NCI-H128 (cell line): ENCODE measurements around the gene DOP1A.

Experiments
- DNase-seq: peaks from one replicate; lab custom pipeline; 2025; ENCODE audit not compliant: unreplicated experiment; lab: John Stamatoyannopoulos, UW

DOP1A gene

GRCh38 chr6:83073615-83074014, 6.1 kb downstream of the DOP1A start:
- DNase-seq = no peak

- no peak for DNase-seq
Measured at GRCh38 chr6:83083476-83083875, 16.0 kb downstream of the DOP1A start.

GRCh38 chr6:83086751-83087150, 19.3 kb downstream of the DOP1A start:
- no peak for DNase-seq

GRCh38 chr6:83092756-83093399, 25.4 kb downstream of the DOP1A start:
- DNase-seq = no peak

- no peak for DNase-seq
Measured at GRCh38 chr6:83096791-83097190, 29.3 kb downstream of the DOP1A start.

GRCh38 chr6:83097204-83097603, 29.7 kb downstream of the DOP1A start:
- DNase-seq = no peak

- DNase-seq = no peak
Measured at GRCh38 chr6:83097675-83098074, 30.2 kb downstream of the DOP1A start.

- no peak for DNase-seq
Measured at GRCh38 chr6:83098589-83098988, 31.1 kb downstream of the DOP1A start.

GRCh38 chr6:83108378-83108777, 40.9 kb downstream of the DOP1A start:
- DNase-seq = no peak

GRCh38 chr6:83113258-83113657, 45.8 kb downstream of the DOP1A start:
- no peak for DNase-seq

GRCh38 chr6:83114164-83114563, 46.7 kb downstream of the DOP1A start:
- no peak for DNase-seq

- no peak for DNase-seq
Measured at GRCh38 chr6:83117802-83118201, 50.3 kb downstream of the DOP1A start.

GRCh38 chr6:83119742-83120300, 52.4 kb downstream of the DOP1A start:
- DNase-seq = no peak

GRCh38 chr6:83124553-83124952, 57.1 kb downstream of the DOP1A start:
- no peak for DNase-seq

- no peak for DNase-seq
Measured at GRCh38 chr6:83125425-83125824, 58.0 kb downstream of the DOP1A start.

GRCh38 chr6:83126223-83126622, 58.8 kb downstream of the DOP1A start:
- no peak for DNase-seq

GRCh38 chr6:83126807-83127206, 59.3 kb downstream of the DOP1A start:
- DNase-seq = no peak

GRCh38 chr6:83127258-83127657, 59.8 kb downstream of the DOP1A start:
- no peak for DNase-seq

GRCh38 chr6:83127976-83128375, 60.5 kb downstream of the DOP1A start:
- DNase-seq = no peak

GRCh38 chr6:83132121-83132520, 64.7 kb downstream of the DOP1A start:
- DNase-seq = no peak

GRCh38 chr6:83138118-83138722, 70.7 kb downstream of the DOP1A start:
- no peak for DNase-seq

GRCh38 chr6:83138758-83139157, 71.3 kb downstream of the DOP1A start:
- no peak for DNase-seq

GRCh38 chr6:83151114-83151513, 83.6 kb downstream of the DOP1A start:
- no peak for DNase-seq
